Large intestine (tissue), 3 donors: ENCODE data around the gene RAB6A. TPM values are rescaled to one million over a fixed set of nuclear protein-coding genes. Genes with fewer than 3 reads are reported as not detected.
A peak's percentile ranks its signal among the peaks of the same experiment; 100 is the strongest.

Source experiments
- DNase-seq, 2 donors: peaks; one replicate each; pipeline versions ENCODE4 v3.0.0 to v3.0.0-alpha.2; 2013
- H3K27ac ChIP-seq: one replicate; pipeline ENCODE4 v1.5.1; 2013; ENCODE audit warnings: low read length
- H3K27me3 ChIP-seq: 2 replicates; pipeline ENCODE4 v1.6.1; 2013; ENCODE audit warnings: low read length; ENCODE audit not compliant: control insufficient read depth, insufficient read depth
- H3K36me3 ChIP-seq: 2 replicates; pipeline ENCODE4 v1.6.1; 2013; ENCODE audit warnings: low read length; ENCODE audit not compliant: control insufficient read depth, insufficient read depth
- H3K4me1 ChIP-seq: one replicate; pipeline ENCODE4 v1.6.1; 2013; ENCODE audit warnings: low read length; ENCODE audit not compliant: control insufficient read depth, insufficient read depth
- H3K4me3 ChIP-seq: one replicate; pipeline ENCODE4 v1.5.1; 2013; ENCODE audit warnings: low read length
- H3K9me3 ChIP-seq: one replicate; pipeline ENCODE4 v1.6.1; 2013; ENCODE audit warnings: mild to moderate bottlenecking, low read depth, low read length, moderate library complexity; ENCODE audit not compliant: control insufficient read depth
- WGBS: methylation state at CpG from one replicate; pipeline ENCODE4 v1.1.5; 2013; ENCODE audit warnings: low lambda C conversion rate; ENCODE audit not compliant: insufficient coverage; 5-methylcytosine and 5-hydroxymethylcytosine counted together
- polyA plus RNA-seq: library from polyadenylated mRNA; unstranded; fragments of 120-200 nt; gene quantifications from one replicate; pipeline ENCODE4 v1.2.1, GENCODE V29; 2013

Gene RAB6A
- polyA plus RNA-seq, 1 donor: 111 TPM

GRCh38 chr11:73635721-73636120 is 125.2 kb downstream of the RAB6A start:
- no peak overlapping the region for H3K27ac ChIP-seq
- no peaks in the 10 kb centered on the region for H3K36me3 ChIP-seq
- no peaks in the 10 kb centered on the region for H3K9me3 ChIP-seq
- no peaks in the 10 kb centered on the region for H3K4me1 ChIP-seq
- no peaks in the 10 kb centered on the region for H3K27me3 ChIP-seq
- DNase-seq: no peak
- H3K4me3 ChIP-seq: no peak overlapping the region
- 80% methylated on average over 1 of the region's 5 CpGs for WGBS

DNA sequence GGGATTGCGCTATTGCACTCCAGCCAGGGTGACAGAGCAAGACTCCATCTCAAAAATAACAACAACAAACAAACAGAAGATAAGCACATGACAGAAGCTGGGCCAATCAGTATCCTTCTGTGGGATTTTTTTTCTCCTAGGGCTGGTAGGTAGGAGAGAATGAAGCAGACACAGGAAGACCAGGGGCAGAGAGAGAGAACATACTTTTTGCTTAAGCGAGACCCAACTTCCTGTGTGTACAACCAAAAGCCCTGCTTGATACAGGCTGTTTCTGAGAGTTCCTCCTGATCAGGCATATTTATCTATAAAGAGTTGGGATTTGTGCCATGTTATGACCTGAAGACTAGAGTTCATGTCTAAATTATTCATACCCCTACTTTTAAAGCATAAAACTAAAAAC is 126.9 kb downstream of the RAB6A start:
- no peaks in the 10 kb centered on the region for H3K9me3 ChIP-seq
- H3K27ac ChIP-seq: no peak overlapping the region
- no CpG with 5 or more reads among the region's 2 CpGs for WGBS

DNA sequence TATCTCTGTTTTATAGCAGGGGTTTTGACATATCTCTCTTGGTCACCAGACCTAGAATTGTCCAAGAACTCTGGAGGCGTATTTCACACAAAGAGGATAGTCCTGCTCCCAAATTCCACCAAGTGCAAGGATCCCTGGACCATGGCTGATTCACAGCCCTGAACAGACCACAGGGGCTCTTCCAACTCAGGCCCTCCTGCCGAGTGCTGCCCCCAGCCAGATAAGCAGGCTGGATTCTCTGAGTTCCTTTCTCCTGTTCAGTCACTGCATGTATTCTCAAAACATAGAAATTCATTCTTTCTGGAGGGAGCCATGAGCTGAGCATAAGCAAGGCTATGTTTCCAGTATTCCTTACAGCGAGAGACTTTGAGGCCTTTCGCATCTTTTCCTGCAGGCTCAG is 127.9 kb downstream of the RAB6A start:
- Histone ChIP-seq H3K36me3 (no peaks in the 10 kb centered on the region), H3K4me3 (no peak overlapping the region), H3K4me1 (no peaks in the 10 kb centered on the region), H3K27me3 (no peaks in the 10 kb centered on the region), H3K27ac (no peak overlapping the region), H3K9me3 (no peaks in the 10 kb centered on the region)
- no peak for DNase-seq
- WGBS: 100% methylated on average over 1 of the region's 4 CpGs

More for the DNA sequence above, 126.9 kb downstream of the RAB6A start:
- H3K4me3 ChIP-seq: no peak overlapping the region
- H3K4me1 ChIP-seq: no peaks in the 10 kb centered on the region
- DNase-seq: no peak
- H3K36me3 ChIP-seq: no peaks in the 10 kb centered on the region
- H3K27me3 ChIP-seq: no peaks in the 10 kb centered on the region

DNA sequence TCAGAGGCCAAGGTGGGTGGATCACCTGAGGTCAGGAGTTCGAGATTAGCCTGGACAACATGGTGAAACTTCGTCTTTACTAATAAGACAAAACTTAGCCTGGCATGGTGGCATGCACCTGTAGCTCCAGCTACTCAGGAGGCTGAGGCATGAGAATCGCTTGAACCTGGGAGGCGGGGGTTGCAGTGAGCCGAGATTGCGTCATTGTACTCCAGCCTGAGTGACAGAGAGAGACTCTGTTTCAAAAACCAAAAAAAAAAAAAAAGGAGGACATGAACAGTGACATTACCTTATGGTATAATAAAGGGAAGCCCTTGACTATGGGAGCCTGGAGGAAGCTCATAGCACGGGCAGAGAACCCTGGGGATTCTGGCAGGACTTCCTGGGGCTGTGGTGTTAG is 131.0 kb downstream of the RAB6A start:
- WGBS: no CpG with 5 or more reads among the region's 7 CpGs

GRCh38 chr11:73625696-73626318 is 135.1 kb downstream of the RAB6A start:
- DNase-seq: peak; percentile 58 to 64
- H3K36me3 ChIP-seq: no peaks in the 10 kb centered on the region
- H3K9me3 ChIP-seq: no peaks in the 10 kb centered on the region
- H3K4me1 ChIP-seq: no peaks in the 10 kb centered on the region
- H3K27me3 ChIP-seq: peaks cover 9% of the 10 kb centered on the region
- H3K27ac ChIP-seq: no peak overlapping the region
- no CpG with 5 or more reads among the region's 19 CpGs for WGBS
- no peak overlapping the region for H3K4me3 ChIP-seq

More for the DNA sequence above, 131.0 kb downstream of the RAB6A start:
- H3K4me1 ChIP-seq: no peaks in the 10 kb centered on the region
- no peaks in the 10 kb centered on the region for H3K36me3 ChIP-seq
- peaks cover 3% of the 10 kb centered on the region for H3K27me3 ChIP-seq
- H3K9me3 ChIP-seq: no peaks in the 10 kb centered on the region
- no peak overlapping the region for H3K27ac ChIP-seq
- no peak for DNase-seq
- no peak overlapping the region for H3K4me3 ChIP-seq

Other genes starting within 250 kb of the RAB6A start
- 22.9 TPM for gene FAM168A, start 163.0 kb downstream of the RAB6A start, polyA plus RNA-seq
- gene PLEKHB1, start 114.5 kb downstream of the RAB6A start, polyA plus RNA-seq: 5.5 TPM
- gene MRPL48, start 26.8 kb upstream of the RAB6A start, polyA plus RNA-seq: 49.2 TPM
- 84.9 TPM for gene COA4, start 115.8 kb upstream of the RAB6A start, polyA plus RNA-seq
- 30.7 TPM for gene PAAF1, start 115.9 kb upstream of the RAB6A start, polyA plus RNA-seq
- gene DNAJB13, start 190.0 kb upstream of the RAB6A start, polyA plus RNA-seq: 0.22 TPM
- gene UCP2, start 221.8 kb upstream of the RAB6A start, polyA plus RNA-seq: 47.7 TPM
- gene UCP3, start 248.0 kb upstream of the RAB6A start, polyA plus RNA-seq: 2.3 TPM